ENCODE data around the gene SCIN. TPM values are rescaled to one million over a fixed set of nuclear protein-coding genes. Genes with fewer than 3 reads are reported as not detected.

SCIN gene
- total and polyA plus RNA-seq, 7 donors = 0.08 to 0.17 (median 0.13) TPM; not detected in 3

DNA sequence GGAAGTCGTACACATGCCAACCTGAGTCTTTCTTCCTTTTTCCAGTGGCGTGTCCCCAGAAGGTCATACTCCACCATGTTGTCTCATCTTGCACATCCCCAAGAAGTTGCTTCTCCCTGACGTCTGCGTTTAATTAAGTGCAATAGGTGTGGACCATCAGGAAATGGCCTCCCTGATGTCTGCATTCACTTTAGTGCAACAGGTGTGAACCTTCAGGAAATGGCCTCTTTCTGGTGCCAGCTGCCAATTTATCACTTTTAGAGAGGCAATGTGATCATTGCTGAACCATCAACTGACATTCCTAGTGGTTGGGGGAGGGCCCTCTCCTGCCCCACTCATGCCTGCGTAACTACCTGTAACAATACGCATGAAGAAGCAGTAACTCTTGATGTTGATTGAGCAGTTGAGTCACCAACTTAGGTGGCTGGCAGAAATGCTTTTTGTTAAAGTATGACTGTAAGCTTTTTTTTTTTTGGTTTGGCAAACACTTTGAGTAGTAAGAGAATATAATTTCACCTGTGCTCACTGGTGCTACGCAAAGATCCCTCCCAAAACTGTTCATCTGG, 25.8 kb downstream of the SCIN start:
- Histone ChIP-seq H3K9me3 (no peaks in the 10 kb centered on the region), H3K4me3 (no peak overlapping the region), H3K27me3 (ENCODE audit: insufficient read depth in 3 of 3, low read length in 2 of 3) (no peaks in the 10 kb centered on the region), H3K4me1 (no peaks in the 10 kb centered on the region), H3K36me3 (ENCODE audit: insufficient read depth in 1 of 2, low read depth in 1 of 2) (no peaks in the 10 kb centered on the region), H3K27ac (no peak overlapping the region)
- intact Hi-C loops (cut with DNase I) = no loop called here
- no peak for ATAC-seq
- 70 to 74% (median 74%) methylated on average over 7 of the region's 7 CpGs for WGBS, 3 donors
- TF ChIP-seq, protein P1, sequence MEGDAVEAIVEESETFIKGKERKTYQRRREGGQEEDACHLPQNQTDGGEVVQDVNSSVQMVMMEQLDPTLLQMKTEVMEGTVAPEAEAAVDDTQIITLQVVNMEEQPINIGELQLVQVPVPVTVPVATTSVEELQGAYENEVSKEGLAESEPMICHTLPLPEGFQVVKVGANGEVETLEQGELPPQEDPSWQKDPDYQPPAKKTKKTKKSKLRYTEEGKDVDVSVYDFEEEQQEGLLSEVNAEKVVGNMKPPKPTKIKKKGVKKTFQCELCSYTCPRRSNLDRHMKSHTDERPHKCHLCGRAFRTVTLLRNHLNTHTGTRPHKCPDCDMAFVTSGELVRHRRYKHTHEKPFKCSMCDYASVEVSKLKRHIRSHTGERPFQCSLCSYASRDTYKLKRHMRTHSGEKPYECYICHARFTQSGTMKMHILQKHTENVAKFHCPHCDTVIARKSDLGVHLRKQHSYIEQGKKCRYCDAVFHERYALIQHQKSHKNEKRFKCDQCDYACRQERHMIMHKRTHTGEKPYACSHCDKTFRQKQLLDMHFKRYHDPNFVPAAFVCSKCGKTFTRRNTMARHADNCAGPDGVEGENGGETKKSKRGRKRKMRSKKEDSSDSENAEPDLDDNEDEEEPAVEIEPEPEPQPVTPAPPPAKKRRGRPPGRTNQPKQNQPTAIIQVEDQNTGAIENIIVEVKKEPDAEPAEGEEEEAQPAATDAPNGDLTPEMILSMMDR (IDR thresholded peaks at IDR 0.05) = no peak
- no peak for DNase-seq

DNA sequence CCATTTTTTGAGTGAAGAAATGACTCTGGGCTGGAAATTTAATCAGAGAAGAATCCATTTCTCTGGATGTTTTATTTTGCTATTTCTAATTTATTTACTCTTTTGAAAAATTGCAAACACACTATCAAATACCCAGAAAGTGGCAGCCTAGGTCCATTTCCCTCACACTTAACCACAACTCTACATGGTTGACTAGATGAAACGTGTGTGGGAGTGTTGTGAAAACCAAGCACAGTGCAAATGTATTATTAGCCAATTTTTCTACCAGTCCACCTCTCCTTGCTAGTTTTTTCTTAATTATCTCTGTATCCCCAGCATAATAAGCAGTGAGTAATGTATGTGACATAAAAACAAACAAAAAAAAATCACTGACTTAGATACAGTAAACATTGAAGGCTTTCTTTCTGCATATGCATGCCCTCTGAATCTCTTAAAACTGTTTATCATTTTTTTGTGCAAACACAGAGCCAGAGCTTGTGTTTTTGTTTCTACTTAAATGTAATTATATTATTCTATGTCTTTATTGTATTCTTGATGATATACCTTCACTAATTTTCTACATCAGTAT, 30.9 kb downstream of the SCIN start:
- TF ChIP-seq, protein P1 (IDR thresholded peaks at IDR 0.05) = no peak

DNA sequence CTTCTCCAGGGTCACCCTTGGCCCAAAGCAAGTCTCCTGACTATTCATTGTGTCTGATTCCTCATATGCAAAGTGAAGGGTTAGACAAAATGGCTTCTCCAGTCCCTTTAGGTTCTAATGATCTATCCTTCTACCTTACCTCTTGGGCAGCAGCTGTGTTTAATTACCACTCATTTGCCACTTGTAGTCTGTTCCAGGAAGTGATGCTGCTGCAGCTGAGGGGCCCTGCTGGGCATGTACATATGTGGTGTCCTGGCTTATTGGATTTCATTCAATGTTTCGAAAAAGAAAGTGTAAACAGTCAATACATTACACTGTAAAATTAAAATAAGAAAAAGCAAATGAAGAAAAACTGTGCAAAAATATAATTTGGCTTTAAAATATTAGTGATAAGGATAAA, 36.6 kb downstream of the SCIN start:
- Histone ChIP-seq H3K27ac (no peak overlapping the region), H3K36me3 (ENCODE audit: insufficient read depth in 1 of 2, low read depth in 1 of 2) (no peaks in the 10 kb centered on the region), H3K4me1 (no peaks in the 10 kb centered on the region), H3K9me3 (peaks cover 6% of the 10 kb centered on the region), H3K4me3 (no peak overlapping the region), H3K27me3 (ENCODE audit: insufficient read depth in 3 of 3, low read length in 2 of 3) (no peaks in the 10 kb centered on the region)
- DNase-seq (no peak), ATAC-seq (no peak)
- intact Hi-C loops (cut with DNase I) = no loop called here
- TF ChIP-seq, protein P1 (IDR thresholded peaks at IDR 0.05) = no peak
- 91 to 94% (median 93%) methylated on average over 1 of the region's 1 CpG for WGBS, 3 donors

More for the DNA sequence above, 30.9 kb downstream of the SCIN start:
- H3K4me1 ChIP-seq = no peaks in the 10 kb centered on the region
- H3K4me3 ChIP-seq = no peak overlapping the region
- peaks cover 6% of the 10 kb centered on the region for H3K9me3 ChIP-seq
- intact Hi-C loops (cut with DNase I) = no loop called here
- no peak overlapping the region for H3K27ac ChIP-seq
- ATAC-seq (no peak), DNase-seq (no peak)
- 63 to 83% (median 74%) methylated on average over 1 of the region's 1 CpG for WGBS, 3 donors
- H3K36me3 ChIP-seq (ENCODE audit: insufficient read depth in 1 of 2, low read depth in 1 of 2) = no peaks in the 10 kb centered on the region
- H3K27me3 ChIP-seq (ENCODE audit: insufficient read depth in 3 of 3, low read length in 2 of 3) = no peaks in the 10 kb centered on the region

DNA sequence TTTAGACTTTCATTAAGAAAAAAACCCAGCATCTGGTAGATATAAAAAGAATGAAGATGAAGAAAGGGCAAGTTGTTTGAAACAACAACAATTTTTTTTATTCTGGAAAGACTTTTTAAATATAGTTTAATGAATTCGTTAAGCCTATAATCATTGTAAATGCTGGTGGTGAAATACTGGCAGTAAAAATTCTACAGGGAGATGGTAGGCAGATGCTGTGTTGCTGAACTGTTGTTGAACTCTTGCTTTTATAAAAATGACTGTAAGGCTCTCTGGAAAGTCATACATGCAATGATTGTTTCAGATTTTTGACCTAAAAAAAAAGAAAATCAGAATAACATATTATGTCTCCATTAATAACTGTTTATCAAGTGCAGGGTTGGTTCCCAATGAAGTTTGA, 39.0 kb downstream of the SCIN start:
- DNase-seq (no peak), ATAC-seq (no peak)
- H3K27me3 ChIP-seq (ENCODE audit: insufficient read depth in 3 of 3, low read length in 2 of 3) = no peaks in the 10 kb centered on the region
- H3K9me3 ChIP-seq = no peaks in the 10 kb centered on the region
- TF ChIP-seq, protein P1 (IDR thresholded peaks at IDR 0.05) = no peak
- WGBS, 3 donors = 60 to 65% (median 63%) methylated on average over 1 of the region's 1 CpG
- intact Hi-C loops (cut with DNase I) = no loop called here
- no peaks in the 10 kb centered on the region for H3K36me3 ChIP-seq (ENCODE audit: insufficient read depth in 1 of 2, low read depth in 1 of 2)
- H3K4me3 ChIP-seq = no peak overlapping the region
- no peak overlapping the region for H3K27ac ChIP-seq
- no peaks in the 10 kb centered on the region for H3K4me1 ChIP-seq

DNA sequence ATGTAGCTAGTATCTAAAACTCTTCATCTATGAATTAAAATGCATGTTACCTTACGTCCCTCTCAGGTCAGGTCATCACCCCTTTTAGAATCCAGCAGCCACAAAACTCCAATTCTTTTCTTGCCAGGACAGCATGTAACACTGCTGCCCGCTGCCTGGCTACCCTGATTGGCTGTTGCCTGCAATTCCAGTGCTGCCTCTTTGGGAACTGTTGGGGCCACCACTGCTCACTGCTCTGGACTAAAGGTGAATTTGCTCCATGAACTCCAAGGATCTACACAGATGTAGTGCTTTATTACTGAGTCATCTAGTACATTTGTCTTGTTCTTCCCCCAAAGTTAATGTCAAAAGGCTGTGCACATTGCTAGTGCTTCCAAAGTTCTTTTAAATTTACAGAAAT, 40.4 kb downstream of the SCIN start:
- no peaks in the 10 kb centered on the region for H3K9me3 ChIP-seq

More for the DNA sequence above, 40.4 kb downstream of the SCIN start:
- WGBS, 3 donors = 70 to 72% (median 72%) methylated on average over 2 of the region's 2 CpGs
- TF ChIP-seq, protein P1 (IDR thresholded peaks at IDR 0.05) = no peak
- intact Hi-C loops (cut with DNase I) = no loop called here
- no peaks in the 10 kb centered on the region for H3K4me1 ChIP-seq
- H3K27me3 ChIP-seq (ENCODE audit: insufficient read depth in 3 of 3, low read length in 2 of 3) = no peaks in the 10 kb centered on the region
- H3K27ac ChIP-seq = no peak overlapping the region
- no peaks in the 10 kb centered on the region for H3K36me3 ChIP-seq (ENCODE audit: insufficient read depth in 1 of 2, low read depth in 1 of 2)
- DNase-seq (no peak), ATAC-seq (no peak)
- no peak overlapping the region for H3K4me3 ChIP-seq
